ENCODE measurements around the gene NDUFS1. TPM values are rescaled to one million over a fixed set of nuclear protein-coding genes. Genes with fewer than 3 reads are reported as not detected.
"Not testable (repeated sequence)": the region's sequence is repeated elsewhere in the genome, so short reads cannot be mapped to it uniquely, and the experiment has no call there.

Gene NDUFS1
- total RNA-seq, 1 experiment from 2014 or later = 123 TPM

DNA sequence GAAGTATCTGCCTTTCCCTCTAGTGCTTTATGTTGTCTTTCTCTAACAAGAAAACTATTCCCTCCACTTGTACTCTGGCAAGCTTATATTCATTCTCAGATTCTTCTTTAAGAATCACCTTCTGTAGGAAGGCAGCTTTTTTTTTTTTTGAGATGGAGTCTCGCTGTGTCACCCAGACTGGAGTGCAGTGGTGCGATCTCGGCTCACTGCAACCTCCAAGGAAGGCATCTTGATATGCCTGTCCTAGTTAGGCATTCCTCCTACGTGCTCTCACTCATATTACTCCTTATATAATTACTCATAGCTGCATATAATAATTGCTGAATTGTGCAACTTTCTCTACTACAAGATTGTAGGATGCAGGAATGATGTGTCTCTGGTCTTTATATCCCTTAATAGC is 15.8 kb downstream of the NDUFS1 start:
- BruUV-seq (replicated peaks) = no TSS peak
- Mint-ChIP-seq H3K4me1 (ENCODE audit: low read depth, unreplicated experiment) (no peaks in the 10 kb centered on the region), H3K27ac (ENCODE audit: unreplicated experiment) (no peak overlapping the region), H3K9me3 (ENCODE audit: unreplicated experiment) (no peaks in the 10 kb centered on the region), H3K27me3 (ENCODE audit: insufficient read depth, unreplicated experiment) (no peaks in the 10 kb centered on the region), H3K4me3 (ENCODE audit: unreplicated experiment) (no peak overlapping the region), H3K36me3 (ENCODE audit: insufficient read depth, unreplicated experiment) (peaks cover 83% of the 10 kb centered on the region)
- ChIA-PET CTCF (interaction anchor here (0.8 kb wide), 1 partner anchor 139 kb away, joined by 3 read pairs; no protein-coding TSS in a partner anchor), POLR2A (no interaction called here)
- H3K27me3 ChIP-seq (replicated peaks; ENCODE audit: control insufficient read depth, insufficient read depth, low read length) = no peaks in the 10 kb centered on the region
- no peaks in the 10 kb centered on the region for H3K4me1 ChIP-seq
- no peak for DNase-seq
- H3K36me3 ChIP-seq (ENCODE audit: control insufficient read depth, insufficient read depth, low read length) = peaks cover 2% of the 10 kb centered on the region
- intact Hi-C loops (cut with micrococcal nuclease; ENCODE audit: unreplicated experiment) = no loop called here
- H3K4me3 ChIP-seq (ENCODE audit: low read depth, low read length) = no peak overlapping the region
- H3K9me3 ChIP-seq = no peaks in the 10 kb centered on the region
- TF ChIP-seq, protein P1, sequence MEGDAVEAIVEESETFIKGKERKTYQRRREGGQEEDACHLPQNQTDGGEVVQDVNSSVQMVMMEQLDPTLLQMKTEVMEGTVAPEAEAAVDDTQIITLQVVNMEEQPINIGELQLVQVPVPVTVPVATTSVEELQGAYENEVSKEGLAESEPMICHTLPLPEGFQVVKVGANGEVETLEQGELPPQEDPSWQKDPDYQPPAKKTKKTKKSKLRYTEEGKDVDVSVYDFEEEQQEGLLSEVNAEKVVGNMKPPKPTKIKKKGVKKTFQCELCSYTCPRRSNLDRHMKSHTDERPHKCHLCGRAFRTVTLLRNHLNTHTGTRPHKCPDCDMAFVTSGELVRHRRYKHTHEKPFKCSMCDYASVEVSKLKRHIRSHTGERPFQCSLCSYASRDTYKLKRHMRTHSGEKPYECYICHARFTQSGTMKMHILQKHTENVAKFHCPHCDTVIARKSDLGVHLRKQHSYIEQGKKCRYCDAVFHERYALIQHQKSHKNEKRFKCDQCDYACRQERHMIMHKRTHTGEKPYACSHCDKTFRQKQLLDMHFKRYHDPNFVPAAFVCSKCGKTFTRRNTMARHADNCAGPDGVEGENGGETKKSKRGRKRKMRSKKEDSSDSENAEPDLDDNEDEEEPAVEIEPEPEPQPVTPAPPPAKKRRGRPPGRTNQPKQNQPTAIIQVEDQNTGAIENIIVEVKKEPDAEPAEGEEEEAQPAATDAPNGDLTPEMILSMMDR (IDR thresholded peaks at IDR 0.05; ENCODE audit: insufficient read depth in 1 of 2, low read depth in 1 of 2, low read length in 1 of 2, severe bottlenecking in 1 of 2, unreplicated experiment in 1 of 2) = no peak

DNA sequence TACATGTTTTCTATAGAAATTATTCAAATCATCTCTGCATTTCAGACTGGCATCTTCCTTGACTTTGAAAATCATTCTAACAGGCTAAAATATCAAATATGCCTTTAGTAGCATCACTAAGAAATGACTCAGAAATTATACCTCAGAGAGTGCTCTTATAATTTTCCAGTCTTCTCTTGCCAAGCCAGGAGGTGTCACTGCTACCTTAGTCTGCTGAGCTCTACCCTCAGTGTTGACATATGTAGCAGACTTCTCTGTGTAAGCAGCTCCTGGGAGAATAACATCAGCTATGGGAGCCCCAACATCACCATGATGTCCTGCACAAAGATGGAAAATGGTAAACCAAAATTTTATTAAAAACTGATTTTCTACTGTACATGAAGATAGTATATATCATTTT is 31.6 kb downstream of the NDUFS1 start:
- no peaks in the 10 kb centered on the region for H3K9me3 ChIP-seq
- DNase-seq = peak in 1 of 2 experiments; percentile 32
- no TSS peak for BruUV-seq (replicated peaks)
- Mint-ChIP-seq H3K36me3 (ENCODE audit: insufficient read depth, unreplicated experiment) (peaks cover 67% of the 10 kb centered on the region), H3K4me3 (ENCODE audit: unreplicated experiment) (no peak overlapping the region), H3K9me3 (ENCODE audit: unreplicated experiment) (no peaks in the 10 kb centered on the region), H3K4me1 (ENCODE audit: low read depth, unreplicated experiment) (no peaks in the 10 kb centered on the region), H3K27me3 (ENCODE audit: insufficient read depth, unreplicated experiment) (no peaks in the 10 kb centered on the region), H3K27ac (ENCODE audit: unreplicated experiment) (no peak overlapping the region)
- no peaks in the 10 kb centered on the region for H3K4me1 ChIP-seq
- no peaks in the 10 kb centered on the region for H3K36me3 ChIP-seq (ENCODE audit: control insufficient read depth, insufficient read depth, low read length)
- CTCF ChIA-PET = interaction anchor here (0.9 to 1.0 kb wide), 2 partner anchors 31 to 123 kb away, joined by 3 to 4 read pairs; no protein-coding TSS in a partner anchor
- intact Hi-C loops (cut with micrococcal nuclease; ENCODE audit: unreplicated experiment) = loop anchor here (2.0 kb wide), 1 partner anchor 123 kb away; no protein-coding TSS in a partner anchor
- H3K4me3 ChIP-seq (ENCODE audit: low read depth, low read length) = no peak overlapping the region
- POLR2A ChIA-PET = interaction anchor here (1.4 kb wide), 1 partner anchor 42 kb away, joined by 3 read pairs; the partner anchor contains the start of gene INO80D
- H3K27me3 ChIP-seq (replicated peaks; ENCODE audit: control insufficient read depth, insufficient read depth, low read length) = no peaks in the 10 kb centered on the region
- TF ChIP-seq, protein P1 (IDR thresholded peaks at IDR 0.05; ENCODE audit: insufficient read depth in 1 of 2, low read depth in 1 of 2, low read length in 1 of 2, severe bottlenecking in 1 of 2, unreplicated experiment in 1 of 2) = peak in 1 of 2 experiments; percentile 15

- Mint-ChIP-seq H3K27ac (ENCODE audit: unreplicated experiment) (no peak overlapping the region), H3K4me3 (ENCODE audit: unreplicated experiment) (no peak overlapping the region), H3K9me3 (ENCODE audit: unreplicated experiment) (no peaks in the 10 kb centered on the region), H3K36me3 (ENCODE audit: insufficient read depth, unreplicated experiment) (peaks cover 83% of the 10 kb centered on the region), H3K27me3 (ENCODE audit: insufficient read depth, unreplicated experiment) (no peaks in the 10 kb centered on the region), H3K4me1 (ENCODE audit: low read depth, unreplicated experiment) (no peaks in the 10 kb centered on the region)
- Histone ChIP-seq H3K4me1 (no peaks in the 10 kb centered on the region), H3K9me3 (no peaks in the 10 kb centered on the region), H3K4me3 (ENCODE audit: low read depth, low read length) (no peak overlapping the region), H3K27me3 (replicated peaks; ENCODE audit: control insufficient read depth, insufficient read depth, low read length) (no peaks in the 10 kb centered on the region), H3K36me3 (ENCODE audit: control insufficient read depth, insufficient read depth, low read length) (0 out of 2 replicates have a peak, but pooled peaks cover 1% of the 10 kb centered on the region)
- intact Hi-C loops (cut with micrococcal nuclease; ENCODE audit: unreplicated experiment) = loop anchor here (2.0 kb wide), 1 partner anchor 121 kb away; no protein-coding TSS in a partner anchor
- BruUV-seq (replicated peaks) = no TSS peak
- TF ChIP-seq, protein P1 (IDR thresholded peaks at IDR 0.05; ENCODE audit: insufficient read depth in 1 of 2, low read depth in 1 of 2, low read length in 1 of 2, severe bottlenecking in 1 of 2, unreplicated experiment in 1 of 2) = no peak
- no peak for DNase-seq
- ChIA-PET POLR2A (no interaction called here), CTCF (no interaction called here)
Measured at GRCh38 chr2:206125901-206126300, 33.3 kb downstream of the NDUFS1 start.

GRCh38 chr2:206122569-206122968 is 36.7 kb downstream of the NDUFS1 start:
- H3K4me3 ChIP-seq (ENCODE audit: low read depth, low read length); H3K9me3 ChIP-seq; H3K4me1 ChIP-seq; H3K4me3 Mint-ChIP-seq (ENCODE audit: unreplicated experiment); DNase-seq; CTCF ChIA-PET; intact Hi-C loops (cut with micrococcal nuclease; ENCODE audit: unreplicated experiment); H3K27me3 ChIP-seq (replicated peaks; ENCODE audit: control insufficient read depth, insufficient read depth, low read length); POLR2A ChIA-PET; H3K36me3 ChIP-seq (ENCODE audit: control insufficient read depth, insufficient read depth, low read length); H3K27me3 Mint-ChIP-seq (ENCODE audit: insufficient read depth, unreplicated experiment); H3K4me1 Mint-ChIP-seq (ENCODE audit: low read depth, unreplicated experiment); H3K9me3 Mint-ChIP-seq (ENCODE audit: unreplicated experiment); H3K27ac Mint-ChIP-seq (ENCODE audit: unreplicated experiment); BruUV-seq (replicated peaks): not testable (repeated sequence)
- H3K36me3 Mint-ChIP-seq (ENCODE audit: insufficient read depth, unreplicated experiment) = peaks cover 70% of the 10 kb centered on the region
